ENCODE results near the gene HIC1. TPM values are rescaled to one million over a fixed set of nuclear protein-coding genes. Genes with fewer than 3 reads are reported as not detected.

The HIC1 gene
- polyA plus RNA-seq, 1 of the 3 experiments (the other 2 are of a cell fraction): 6.4 TPM

DNA sequence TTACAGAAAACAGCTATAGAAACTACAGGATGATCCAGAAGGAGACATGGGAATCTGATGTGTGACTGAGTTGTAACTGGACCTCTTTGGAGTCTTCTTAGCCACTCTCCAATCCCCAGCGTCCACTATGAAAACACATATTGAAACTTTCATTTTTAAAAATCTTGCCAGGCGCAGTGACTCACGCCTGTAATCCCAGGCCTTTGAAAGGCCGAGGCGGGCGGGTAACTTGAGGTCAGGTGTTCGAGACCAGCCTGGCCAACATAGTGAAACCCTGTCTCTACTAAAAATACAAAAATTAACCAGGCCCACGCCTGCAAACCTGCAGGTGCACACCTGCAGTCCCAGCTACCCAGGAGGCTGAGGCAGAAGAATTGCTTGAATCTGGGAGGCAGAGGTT, 53.3 kb downstream of the HIC1 start (continued):
- TF ChIP-seq SMC3 (IDR thresholded peaks at IDR 0.05; ENCODE audit: low read depth, low read length): no peak
- TF ChIP-seq, protein P1, sequence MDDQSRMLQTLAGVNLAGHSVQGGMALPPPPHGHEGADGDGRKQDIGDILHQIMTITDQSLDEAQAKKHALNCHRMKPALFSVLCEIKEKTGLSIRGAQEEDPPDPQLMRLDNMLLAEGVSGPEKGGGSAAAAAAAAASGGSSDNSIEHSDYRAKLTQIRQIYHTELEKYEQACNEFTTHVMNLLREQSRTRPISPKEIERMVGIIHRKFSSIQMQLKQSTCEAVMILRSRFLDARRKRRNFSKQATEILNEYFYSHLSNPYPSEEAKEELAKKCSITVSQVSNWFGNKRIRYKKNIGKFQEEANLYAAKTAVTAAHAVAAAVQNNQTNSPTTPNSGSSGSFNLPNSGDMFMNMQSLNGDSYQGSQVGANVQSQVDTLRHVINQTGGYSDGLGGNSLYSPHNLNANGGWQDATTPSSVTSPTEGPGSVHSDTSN (IDR thresholded peaks at IDR 0.05): no peak
- TF ChIP-seq TEAD4 (IDR thresholded peaks at IDR 0.05; ENCODE audit: borderline replicate concordance, insufficient read depth): no peak
- TF ChIP-seq ELF1 (IDR thresholded peaks at IDR 0.05): no peak
- no peak for TF ChIP-seq POLR2AphosphoS5 (IDR thresholded peaks at IDR 0.05; ENCODE audit: low read depth, low read length)
- no peak for TF ChIP-seq RCOR1 (IDR thresholded peaks at IDR 0.05; ENCODE audit: low read length)
- TF ChIP-seq GABPA (IDR thresholded peaks at IDR 0.05; ENCODE audit: low read depth): no peak
- TF ChIP-seq EP300 (IDR thresholded peaks at IDR 0.05; ENCODE audit: borderline replicate concordance in 1 of 2, low read depth in 1 of 2, low read length in 1 of 2): no peak
- TF ChIP-seq, protein P2, sequence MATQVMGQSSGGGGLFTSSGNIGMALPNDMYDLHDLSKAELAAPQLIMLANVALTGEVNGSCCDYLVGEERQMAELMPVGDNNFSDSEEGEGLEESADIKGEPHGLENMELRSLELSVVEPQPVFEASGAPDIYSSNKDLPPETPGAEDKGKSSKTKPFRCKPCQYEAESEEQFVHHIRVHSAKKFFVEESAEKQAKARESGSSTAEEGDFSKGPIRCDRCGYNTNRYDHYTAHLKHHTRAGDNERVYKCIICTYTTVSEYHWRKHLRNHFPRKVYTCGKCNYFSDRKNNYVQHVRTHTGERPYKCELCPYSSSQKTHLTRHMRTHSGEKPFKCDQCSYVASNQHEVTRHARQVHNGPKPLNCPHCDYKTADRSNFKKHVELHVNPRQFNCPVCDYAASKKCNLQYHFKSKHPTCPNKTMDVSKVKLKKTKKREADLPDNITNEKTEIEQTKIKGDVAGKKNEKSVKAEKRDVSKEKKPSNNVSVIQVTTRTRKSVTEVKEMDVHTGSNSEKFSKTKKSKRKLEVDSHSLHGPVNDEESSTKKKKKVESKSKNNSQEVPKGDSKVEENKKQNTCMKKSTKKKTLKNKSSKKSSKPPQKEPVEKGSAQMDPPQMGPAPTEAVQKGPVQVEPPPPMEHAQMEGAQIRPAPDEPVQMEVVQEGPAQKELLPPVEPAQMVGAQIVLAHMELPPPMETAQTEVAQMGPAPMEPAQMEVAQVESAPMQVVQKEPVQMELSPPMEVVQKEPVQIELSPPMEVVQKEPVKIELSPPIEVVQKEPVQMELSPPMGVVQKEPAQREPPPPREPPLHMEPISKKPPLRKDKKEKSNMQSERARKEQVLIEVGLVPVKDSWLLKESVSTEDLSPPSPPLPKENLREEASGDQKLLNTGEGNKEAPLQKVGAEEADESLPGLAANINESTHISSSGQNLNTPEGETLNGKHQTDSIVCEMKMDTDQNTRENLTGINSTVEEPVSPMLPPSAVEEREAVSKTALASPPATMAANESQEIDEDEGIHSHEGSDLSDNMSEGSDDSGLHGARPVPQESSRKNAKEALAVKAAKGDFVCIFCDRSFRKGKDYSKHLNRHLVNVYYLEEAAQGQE (IDR thresholded peaks at IDR 0.05; ENCODE audit: low read depth, low read length): no peak
- TF ChIP-seq TCF12 (IDR thresholded peaks at IDR 0.05): no peak

GRCh38 chr17:2110436-2110835, 55.5 kb downstream of the HIC1 start:
- Histone ChIP-seq H3K9me3 (no peaks in the 10 kb centered on the region), H3K9me2 (no peaks in the 10 kb centered on the region), H3K27me3 (ENCODE audit: insufficient read depth) (no peaks in the 10 kb centered on the region), H3K36me3 (replicated peaks in 1 of 2; ENCODE audit: control insufficient read depth in 1 of 2, insufficient read depth in 2 of 2, low read length in 1 of 2) (peaks cover 0 to 8% of the 10 kb centered on the region in 2 experiments), H3K9ac (no peak overlapping the region), H3K79me2 (ENCODE audit: insufficient read depth) (peaks cover 12% of the 10 kb centered on the region), H2AFZ (ENCODE audit: low read depth) (no peak overlapping the region), H3K4me1 (ENCODE audit: control insufficient read depth in 1 of 2, insufficient read depth in 2 of 2, low read depth in 1 of 2, low read length in 1 of 2) (peaks cover 5 to 17% of the 10 kb centered on the region in 2 experiments; a peak in 2 of 4 replicates), H4K20me1 (ENCODE audit: insufficient read depth) (no peaks in the 10 kb centered on the region), H3K27ac (ENCODE audit: low read depth in 2 of 2, low read length in 1 of 2) (no peak overlapping the region), H3K4me3 (ENCODE audit: low read depth in 2 of 2, low read length in 1 of 2) (no peak overlapping the region), H3K4me2 (no peak overlapping the region), H3F3A (replicated peaks; ENCODE audit: insufficient read depth) (no peaks in the 10 kb centered on the region)
- DNase-seq: no peak
- ChIA-PET POLR2A (no interaction called here), CTCF (interaction anchor here (1.2 to 2.3 kb wide), 3 partner anchors 12 to 121 kb away, joined by 4 to 8 read pairs (median 5); no protein-coding TSS in a partner anchor)
- 96% methylated on average over 6 of the region's 6 CpGs for WGBS (ENCODE audit: low lambda C conversion rate)
- no peak for TF ChIP-seq FOXM1 (IDR thresholded peaks at IDR 0.05; ENCODE audit: low read depth)
- TF ChIP-seq POLR2AphosphoS5 (IDR thresholded peaks at IDR 0.05; ENCODE audit: low read depth, low read length): no peak
- TF ChIP-seq EP300 (IDR thresholded peaks at IDR 0.05; ENCODE audit: borderline replicate concordance in 1 of 2, low read depth in 1 of 2, low read length in 1 of 2): no peak
- no peak for TF ChIP-seq IRF3 (IDR thresholded peaks at IDR 0.05; ENCODE audit: low read depth, low read length)
- TF ChIP-seq, protein P3, sequence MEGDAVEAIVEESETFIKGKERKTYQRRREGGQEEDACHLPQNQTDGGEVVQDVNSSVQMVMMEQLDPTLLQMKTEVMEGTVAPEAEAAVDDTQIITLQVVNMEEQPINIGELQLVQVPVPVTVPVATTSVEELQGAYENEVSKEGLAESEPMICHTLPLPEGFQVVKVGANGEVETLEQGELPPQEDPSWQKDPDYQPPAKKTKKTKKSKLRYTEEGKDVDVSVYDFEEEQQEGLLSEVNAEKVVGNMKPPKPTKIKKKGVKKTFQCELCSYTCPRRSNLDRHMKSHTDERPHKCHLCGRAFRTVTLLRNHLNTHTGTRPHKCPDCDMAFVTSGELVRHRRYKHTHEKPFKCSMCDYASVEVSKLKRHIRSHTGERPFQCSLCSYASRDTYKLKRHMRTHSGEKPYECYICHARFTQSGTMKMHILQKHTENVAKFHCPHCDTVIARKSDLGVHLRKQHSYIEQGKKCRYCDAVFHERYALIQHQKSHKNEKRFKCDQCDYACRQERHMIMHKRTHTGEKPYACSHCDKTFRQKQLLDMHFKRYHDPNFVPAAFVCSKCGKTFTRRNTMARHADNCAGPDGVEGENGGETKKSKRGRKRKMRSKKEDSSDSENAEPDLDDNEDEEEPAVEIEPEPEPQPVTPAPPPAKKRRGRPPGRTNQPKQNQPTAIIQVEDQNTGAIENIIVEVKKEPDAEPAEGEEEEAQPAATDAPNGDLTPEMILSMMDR (IDR thresholded peaks at IDR 0.05): no peak
- TF ChIP-seq GATA2 (CRISPR knock-in tag; IDR thresholded peaks at IDR 0.05): no peak
- TF ChIP-seq, protein P2 (IDR thresholded peaks at IDR 0.05; ENCODE audit: low read depth, low read length): no peak
- TF ChIP-seq RAD21 (IDR thresholded peaks at IDR 0.05; ENCODE audit: low read length): no peak
- TF ChIP-seq MAX (IDR thresholded peaks at IDR 0.05; ENCODE audit: low read depth): no peak
- TF ChIP-seq USF2 (IDR thresholded peaks at IDR 0.05; ENCODE audit: borderline replicate concordance, low read depth, low read length): no peak

Measured in SK-N-SH (cell line).